ENCODE data around the gene USP38.

The USP38 gene

GRCh38 chr4:143254491-143255226 is 69.9 kb downstream of the USP38 start:
- Histone ChIP-seq H2BK120ac (ENCODE audit: insufficient read depth, low read length, poor library complexity) (no peak overlapping the region), H3K4me2 (ENCODE audit: low read length) (no peak overlapping the region), H4K91ac (ENCODE audit: low read depth, low read length) (no peak overlapping the region), H3K9ac (ENCODE audit: low read length) (no peak overlapping the region), H3K4ac (ENCODE audit: low read depth, low read length) (no peak overlapping the region), H4K12ac (ENCODE audit: low read depth, low read length) (no peak overlapping the region), H3K4me3 (ENCODE audit: low read depth, low read length) (peak overlapping the region; percentile 35), H3K9me3 (ENCODE audit: insufficient read depth, low read depth, low read length) (no peaks in the 10 kb centered on the region), H3K27ac (ENCODE audit: low read depth, low read length) (no peak overlapping the region), H2BK12ac (ENCODE audit: low read length) (no peak overlapping the region), H3K14ac (ENCODE audit: low read length) (no peak overlapping the region), H3K27me3 (ENCODE audit: insufficient read depth, low read length) (no peaks in the 10 kb centered on the region), H3K23ac (ENCODE audit: low read length) (no peak overlapping the region), H4K8ac (ENCODE audit: low read depth, low read length) (no peak overlapping the region), H3K79me1 (ENCODE audit: low read length) (no peaks in the 10 kb centered on the region), H2BK5ac (ENCODE audit: low read depth, low read length, poor library complexity) (no peak overlapping the region), H3K4me1 (ENCODE audit: control insufficient read depth in 1 of 2, insufficient read depth in 2 of 2, low read length in 2 of 2) (no peaks in the 10 kb centered on the region), H3K36me3 (ENCODE audit: control insufficient read depth in 1 of 2, insufficient read depth in 2 of 2, low read length in 2 of 2) (no peaks in the 10 kb centered on the region), H2AFZ (ENCODE audit: insufficient read depth, low read length, poor library complexity) (no peak overlapping the region), H3K79me2 (ENCODE audit: control insufficient read depth, insufficient read depth, low read length, poor library complexity) (no peaks in the 10 kb centered on the region), H3K18ac (ENCODE audit: low read length) (no peak overlapping the region), H2AK5ac (ENCODE audit: low read length) (no peak overlapping the region)
- WGBS (ENCODE audit: extremely low coverage, insufficient coverage, insufficient read length): no CpG with 5 or more reads among the region's 5 CpGs
- peak in 1 of 2 donors; percentile 14 for DNase-seq

- no peak for DNase-seq
- Histone ChIP-seq H2AK5ac (ENCODE audit: low read length) (no peak overlapping the region), H3K4me1 (ENCODE audit: control insufficient read depth in 1 of 2, insufficient read depth in 2 of 2, low read length in 2 of 2) (no peaks in the 10 kb centered on the region), H4K8ac (ENCODE audit: low read depth, low read length) (no peak overlapping the region), H2BK5ac (ENCODE audit: low read depth, low read length, poor library complexity) (no peak overlapping the region), H3K36me3 (ENCODE audit: control insufficient read depth in 1 of 2, insufficient read depth in 2 of 2, low read length in 2 of 2) (no peaks in the 10 kb centered on the region), H3K18ac (ENCODE audit: low read length) (no peak overlapping the region), H4K91ac (ENCODE audit: low read depth, low read length) (no peak overlapping the region), H3K79me1 (ENCODE audit: low read length) (no peaks in the 10 kb centered on the region), H3K27ac (ENCODE audit: low read depth, low read length) (no peak overlapping the region), H2BK12ac (ENCODE audit: low read length) (no peak overlapping the region), H3K4me2 (ENCODE audit: low read length) (no peak overlapping the region), H3K14ac (ENCODE audit: low read length) (no peak overlapping the region), H2AFZ (ENCODE audit: insufficient read depth, low read length, poor library complexity) (no peak overlapping the region), H3K23ac (ENCODE audit: low read length) (no peak overlapping the region), H3K4me3 (ENCODE audit: low read depth, low read length) (no peak overlapping the region), H3K27me3 (ENCODE audit: insufficient read depth, low read length) (no peaks in the 10 kb centered on the region), H2BK120ac (ENCODE audit: insufficient read depth, low read length, poor library complexity) (no peak overlapping the region), H4K12ac (ENCODE audit: low read depth, low read length) (no peak overlapping the region), H3K9ac (ENCODE audit: low read length) (no peak overlapping the region), H3K79me2 (ENCODE audit: control insufficient read depth, insufficient read depth, low read length, poor library complexity) (no peaks in the 10 kb centered on the region), H3K4ac (ENCODE audit: low read depth, low read length) (no peak overlapping the region), H3K9me3 (ENCODE audit: insufficient read depth, low read depth, low read length) (no peaks in the 10 kb centered on the region)
- WGBS (ENCODE audit: extremely low coverage, insufficient coverage, insufficient read length): no CpG with 5 or more reads among the region's 2 CpGs
These were observed 71.7 kb downstream of the USP38 start for GRCh38 chr4:143256456-143256855.

- Histone ChIP-seq H3K4ac (ENCODE audit: low read depth, low read length) (no peak overlapping the region), H4K8ac (ENCODE audit: low read depth, low read length) (no peak overlapping the region), H3K27ac (ENCODE audit: low read depth, low read length) (no peak overlapping the region), H3K79me1 (ENCODE audit: low read length) (no peaks in the 10 kb centered on the region), H2AFZ (ENCODE audit: insufficient read depth, low read length, poor library complexity) (no peak overlapping the region), H2BK12ac (ENCODE audit: low read length) (no peak overlapping the region), H4K12ac (ENCODE audit: low read depth, low read length) (no peak overlapping the region), H3K4me3 (ENCODE audit: low read depth, low read length) (no peak overlapping the region), H4K91ac (ENCODE audit: low read depth, low read length) (no peak overlapping the region), H3K79me2 (ENCODE audit: control insufficient read depth, insufficient read depth, low read length, poor library complexity) (no peaks in the 10 kb centered on the region), H3K4me2 (ENCODE audit: low read length) (no peak overlapping the region), H3K4me1 (ENCODE audit: control insufficient read depth in 1 of 2, insufficient read depth in 2 of 2, low read length in 2 of 2) (no peaks in the 10 kb centered on the region), H2AK5ac (ENCODE audit: low read length) (no peak overlapping the region), H3K36me3 (ENCODE audit: control insufficient read depth in 1 of 2, insufficient read depth in 2 of 2, low read length in 2 of 2) (no peaks in the 10 kb centered on the region), H3K9ac (ENCODE audit: low read length) (no peak overlapping the region), H3K27me3 (ENCODE audit: insufficient read depth, low read length) (no peaks in the 10 kb centered on the region), H3K14ac (ENCODE audit: low read length) (no peak overlapping the region), H3K23ac (ENCODE audit: low read length) (no peak overlapping the region), H2BK5ac (ENCODE audit: low read depth, low read length, poor library complexity) (no peak overlapping the region), H3K9me3 (ENCODE audit: insufficient read depth, low read depth, low read length) (no peaks in the 10 kb centered on the region), H3K18ac (ENCODE audit: low read length) (no peak overlapping the region), H2BK120ac (ENCODE audit: insufficient read depth, low read length, poor library complexity) (no peak overlapping the region)
- DNase-seq: no peak
These were observed 72.6 kb downstream of the USP38 start for GRCh38 chr4:143257356-143257755.

- H2AK5ac ChIP-seq (ENCODE audit: low read length): no peak overlapping the region
- H3K27me3 ChIP-seq (ENCODE audit: insufficient read depth, low read length): no peaks in the 10 kb centered on the region
- H2BK5ac ChIP-seq (ENCODE audit: low read depth, low read length, poor library complexity): no peak overlapping the region
- no peak overlapping the region for H3K14ac ChIP-seq (ENCODE audit: low read length)
- no peaks in the 10 kb centered on the region for H3K79me2 ChIP-seq (ENCODE audit: control insufficient read depth, insufficient read depth, low read length, poor library complexity)
- no peak overlapping the region for H4K8ac ChIP-seq (ENCODE audit: low read depth, low read length)
- H2AFZ ChIP-seq (ENCODE audit: insufficient read depth, low read length, poor library complexity): no peak overlapping the region
- no peak overlapping the region for H3K4ac ChIP-seq (ENCODE audit: low read depth, low read length)
- H3K4me1 ChIP-seq (ENCODE audit: control insufficient read depth in 1 of 2, insufficient read depth in 2 of 2, low read length in 2 of 2): no peaks in the 10 kb centered on the region
- H2BK120ac ChIP-seq (ENCODE audit: insufficient read depth, low read length, poor library complexity): no peak overlapping the region
- WGBS (ENCODE audit: extremely low coverage, insufficient coverage, insufficient read length): no CpG with 5 or more reads among the region's 3 CpGs
- H4K91ac ChIP-seq (ENCODE audit: low read depth, low read length): no peak overlapping the region
- H3K27ac ChIP-seq (ENCODE audit: low read depth, low read length): no peak overlapping the region
- H3K18ac ChIP-seq (ENCODE audit: low read length): no peak overlapping the region
- H3K9ac ChIP-seq (ENCODE audit: low read length): no peak overlapping the region
- no peak overlapping the region for H4K12ac ChIP-seq (ENCODE audit: low read depth, low read length)
- no peak overlapping the region for H2BK12ac ChIP-seq (ENCODE audit: low read length)
- no peaks in the 10 kb centered on the region for H3K9me3 ChIP-seq (ENCODE audit: insufficient read depth, low read depth, low read length)
- no peak overlapping the region for H3K4me2 ChIP-seq (ENCODE audit: low read length)
- DNase-seq: peak; percentile 10 to 15
- no peaks in the 10 kb centered on the region for H3K36me3 ChIP-seq (ENCODE audit: control insufficient read depth in 1 of 2, insufficient read depth in 2 of 2, low read length in 2 of 2)
- H3K23ac ChIP-seq (ENCODE audit: low read length): no peak overlapping the region
- H3K79me1 ChIP-seq (ENCODE audit: low read length): no peaks in the 10 kb centered on the region
- H3K4me3 ChIP-seq (ENCODE audit: low read depth, low read length): no peak overlapping the region
These were observed 76.0 kb downstream of the USP38 start for GRCh38 chr4:143260750-143261149.
